GM23338 (cell line): ENCODE measurements around the gene AGAP1. TPM values are rescaled to one million over a fixed set of nuclear protein-coding genes. Genes with fewer than 3 reads are reported as not detected.

Experiments
- ATAC-seq: fragments of 200-7000 bp; cut with Tn5 transposase; 3 replicates; pipeline ENCODE4 v1.9.1; 2020
- DNase-seq: peaks from one replicate; pipeline ENCODE4 v3.0.0-alpha.2; 2015; ENCODE audit warnings: low spot score
- H2AFZ ChIP-seq: fragments of 200-600 bp; sonication (generic); 2 replicates; pipeline ENCODE4 v1.8.0; 2016; ENCODE audit warnings: antibody characterized with exemption, mild to moderate bottlenecking, moderate library complexity
- H3F3A ChIP-seq: fragments of 200-600 bp; sonication (generic); replicated peaks from 2 replicates; pipeline ENCODE4 v1.8.0; 2017; ENCODE audit warnings: antibody characterized with exemption, mixed run types, low read depth
- H3K27ac ChIP-seq: fragments of 200-600 bp; sonication (generic); 2 replicates; pipeline ENCODE4 v1.6.1; 2016; ENCODE audit warnings: low read depth
- H3K27me3 ChIP-seq: fragments of 200-600 bp; sonication (generic); 2 replicates; pipeline ENCODE4 v1.8.0; 2016; ENCODE audit warnings: mild to moderate bottlenecking, mixed run types, moderate library complexity; ENCODE audit not compliant: insufficient read depth
- H3K36me3 ChIP-seq: fragments of 200-600 bp; sonication (generic); 2 replicates; pipeline ENCODE4 v1.8.0; 2016; ENCODE audit warnings: mild to moderate bottlenecking; ENCODE audit not compliant: insufficient read depth
- H3K4me1 ChIP-seq: fragments of 200-600 bp; sonication (generic); 2 replicates; pipeline ENCODE4 v1.8.0; 2016; ENCODE audit warnings: mild to moderate bottlenecking, moderate library complexity; ENCODE audit not compliant: insufficient read depth
- H3K4me2 ChIP-seq: fragments of 200-600 bp; sonication (generic); 2 replicates; pipeline ENCODE4 v1.7.1; 2017; ENCODE audit warnings: mixed run types
- H3K4me3 ChIP-seq: fragments of 200-600 bp; sonication (generic); 2 replicates; pipeline ENCODE4 v1.6.1; 2016; ENCODE audit warnings: mixed run types
- H3K79me2 ChIP-seq: fragments of 200-600 bp; sonication (generic); replicated peaks from 2 replicates; pipeline ENCODE4 v1.8.0; 2017; ENCODE audit warnings: mild to moderate bottlenecking; ENCODE audit not compliant: insufficient read depth
- H3K9me2 ChIP-seq: fragments of 200-600 bp; sonication (generic); 2 replicates; pipeline ENCODE4 v1.8.0; 2017; ENCODE audit not compliant: insufficient read depth
- H4K20me1 ChIP-seq: fragments of 200-600 bp; sonication (generic); replicated peaks from 2 replicates; pipeline ENCODE4 v1.8.0; 2017; ENCODE audit warnings: mild to moderate bottlenecking; ENCODE audit not compliant: insufficient read depth
- H3K27ac Mint-ChIP-seq: 2 replicates; pipeline ENCODE4 v1.8.0; 2020; ENCODE audit warnings: inconsistent platforms, mild to moderate bottlenecking, moderate library complexity, mixed read lengths
- H3K27me3 Mint-ChIP-seq: 3 replicates; pipeline ENCODE4 v1.8.0; 2022; ENCODE audit warnings: low read depth, mild to moderate bottlenecking, moderate library complexity, mixed read lengths, inconsistent platforms; ENCODE audit not compliant: insufficient read depth, poor library complexity
- H3K36me3 Mint-ChIP-seq: 3 replicates; pipeline ENCODE4 v1.8.0; 2021; ENCODE audit warnings: low read depth, mild to moderate bottlenecking, inconsistent platforms, moderate library complexity, mixed read lengths
- H3K4me1 Mint-ChIP-seq: 3 replicates; pipeline ENCODE4 v1.8.0; 2020; ENCODE audit warnings: mild to moderate bottlenecking, inconsistent platforms, mixed read lengths
- H3K4me3 Mint-ChIP-seq: 3 replicates; pipeline ENCODE4 v1.8.0; 2021; ENCODE audit warnings: moderate library complexity, mild to moderate bottlenecking, inconsistent platforms, mixed read lengths
- H3K9me3 Mint-ChIP-seq: 3 replicates; pipeline ENCODE4 v1.8.0; 2020; ENCODE audit warnings: moderate library complexity, mild to moderate bottlenecking, inconsistent platforms, mixed read lengths
- CREB1 ChIP-seq: fragments of 250-450 bp; sonication (Bioruptor Pico); IDR thresholded peaks from 2 replicates; pipeline ENCODE4 v1.5.0; 2020; ENCODE audit warnings: low read depth, mild to moderate bottlenecking, moderate library complexity
- EZH2 ChIP-seq: fragments of 200-600 bp; sonication (generic); IDR thresholded peaks from one replicate; pipeline ENCODE4 v1.8.0; 2017; ENCODE audit warnings: antibody characterized with exemption, mild to moderate bottlenecking, low read depth; ENCODE audit not compliant: unreplicated experiment
- EZH2phosphoT487 ChIP-seq: fragments of 200-600 bp; sonication (generic); IDR thresholded peaks from one replicate; pipeline ENCODE4 v1.8.1; 2018; ENCODE audit warnings: antibody characterized with exemption; ENCODE audit not compliant: unreplicated experiment
- POLR2AphosphoS5 ChIP-seq: IDR thresholded peaks from 2 replicates; pipeline ENCODE4 v1.6.1; 2016; ENCODE audit warnings: antibody characterized with exemption, low read depth
- STAT1 ChIP-seq: IDR thresholded peaks from one replicate; pipeline ENCODE4 v1.6.1; 2016; ENCODE audit warnings: antibody characterized with exemption; ENCODE audit not compliant: unreplicated experiment
- ZNF331 ChIP-seq: fragments of 250-450 bp; sonication (Bioruptor Pico); IDR thresholded peaks from 2 replicates; pipeline ENCODE4 v1.5.0; 2020; ENCODE audit warnings: low read depth, mild to moderate bottlenecking, moderate library complexity
- ZNF462 ChIP-seq: fragments of 250-450 bp; sonication (Bioruptor Pico); IDR thresholded peaks from 2 replicates; pipeline ENCODE4 v1.5.0; 2020; ENCODE audit warnings: mild to moderate bottlenecking, moderate library complexity
- polyA plus RNA-seq: library from polyadenylated mRNA; unstranded; fragments of >200 nt; fragmentation: Nextera tagmentation; extraction: Ambion mirVana; gene quantifications from 2 replicates; pipeline ENCODE4 v1.2.1, GENCODE V29; 2016
- total RNA-seq: library from RNA; depleted of rRNA; stranded (reverse); fragments of >200 nt; shearing (Covaris generic); gene quantifications from 2 replicates; pipeline ENCODE4 v1.2.3, GENCODE V29; 2014
- TF ChIP-seq, protein P1 (sequence below), 2 experiments: fragments of 200-600 bp in 1 of 2; sonication (generic) in 1 of 2; conservative IDR thresholded peaks; 2 replicates each; pipeline versions ENCODE4 v1.5.1 to v1.6.1; 2016 to 2017; ENCODE audit warnings: antibody characterized with exemption in 2 of 2, low read depth in 2 of 2, mild to moderate bottlenecking in 2 of 2, moderate library complexity in 1 of 2

The AGAP1 gene
- total and polyA plus RNA-seq, 2 experiments from 2014 or later, result 13.3 to 27.9 TPM

- Mint-ChIP-seq H3K4me3 (no peak overlapping the region), H3K27ac (no peak overlapping the region), H3K9me3 (no peaks in the 10 kb centered on the region), H3K36me3 (no peaks in the 10 kb centered on the region; the same call in 2 of the 3 replicates), H3K27me3 (peaks cover 7% of the 10 kb centered on the region), H3K4me1 (peaks cover 16% of the 10 kb centered on the region)
- no peaks in the 10 kb centered on the region for H3K9me2 ChIP-seq
- no peak overlapping the region for H3K4me3 ChIP-seq
- H3F3A ChIP-seq, result no peaks in the 10 kb centered on the region
- H2AFZ ChIP-seq, result no peak overlapping the region
- no peaks in the 10 kb centered on the region for H3K36me3 ChIP-seq
- H3K4me2 ChIP-seq, result no peak overlapping the region
- peaks cover 5% of the 10 kb centered on the region; the same call in 1 of the 2 replicates for H3K4me1 ChIP-seq
- H4K20me1 ChIP-seq, result peaks cover 12% of the 10 kb centered on the region; the same call in 1 of the 2 replicates
- no peak for DNase-seq
- ATAC-seq, result no peak
- H3K79me2 ChIP-seq, result no peaks in the 10 kb centered on the region
- H3K27ac ChIP-seq, result no peak overlapping the region
- H3K27me3 ChIP-seq, result no peaks in the 10 kb centered on the region
- no peak for TF ChIP-seq ZNF331 (CRISPR knock-in tag)
- TF ChIP-seq, protein P1, sequence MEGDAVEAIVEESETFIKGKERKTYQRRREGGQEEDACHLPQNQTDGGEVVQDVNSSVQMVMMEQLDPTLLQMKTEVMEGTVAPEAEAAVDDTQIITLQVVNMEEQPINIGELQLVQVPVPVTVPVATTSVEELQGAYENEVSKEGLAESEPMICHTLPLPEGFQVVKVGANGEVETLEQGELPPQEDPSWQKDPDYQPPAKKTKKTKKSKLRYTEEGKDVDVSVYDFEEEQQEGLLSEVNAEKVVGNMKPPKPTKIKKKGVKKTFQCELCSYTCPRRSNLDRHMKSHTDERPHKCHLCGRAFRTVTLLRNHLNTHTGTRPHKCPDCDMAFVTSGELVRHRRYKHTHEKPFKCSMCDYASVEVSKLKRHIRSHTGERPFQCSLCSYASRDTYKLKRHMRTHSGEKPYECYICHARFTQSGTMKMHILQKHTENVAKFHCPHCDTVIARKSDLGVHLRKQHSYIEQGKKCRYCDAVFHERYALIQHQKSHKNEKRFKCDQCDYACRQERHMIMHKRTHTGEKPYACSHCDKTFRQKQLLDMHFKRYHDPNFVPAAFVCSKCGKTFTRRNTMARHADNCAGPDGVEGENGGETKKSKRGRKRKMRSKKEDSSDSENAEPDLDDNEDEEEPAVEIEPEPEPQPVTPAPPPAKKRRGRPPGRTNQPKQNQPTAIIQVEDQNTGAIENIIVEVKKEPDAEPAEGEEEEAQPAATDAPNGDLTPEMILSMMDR (conservative IDR thresholded peaks at IDR 0.05; ENCODE audit: low read depth in 2 of 2), result no peak
- no peak for TF ChIP-seq CREB1 (CRISPR knock-in tag)
- no peak for TF ChIP-seq EZH2
- no peak for TF ChIP-seq POLR2AphosphoS5
- TF ChIP-seq STAT1, result no peak
- TF ChIP-seq ZNF462 (CRISPR knock-in tag), result no peak
- no peak for TF ChIP-seq EZH2phosphoT487
These were observed 465.1 kb downstream of the AGAP1 start for GRCh38 chr2:235958931-235959410.
